HepG2 (cell line): Measurements from ENCODE around the gene PDLIM5. TPM values are rescaled to one million over a fixed set of nuclear protein-coding genes. Genes with fewer than 3 reads are reported as not detected.

Source experiments
- AGO2 ChIP-seq: fragments of 200-400 bp; formaldehyde crosslinking; optimal IDR thresholded peaks from 2 replicates; pipeline ENCODE3; 2017; ENCODE audit warnings: mild to moderate bottlenecking, low read depth, low read length, moderate library complexity
- ARNT2 ChIP-seq: sonication (generic); formaldehyde crosslinking; IDR thresholded peaks from 2 replicates; pipeline ENCODE4 v1.8.0; 2022; ENCODE audit warnings: mild to moderate bottlenecking, low read depth, missing genetic modification reagents, moderate library complexity
- EHMT2 ChIP-seq: fragments of 200-600 bp; sonication (generic); IDR thresholded peaks from 2 replicates; pipeline ENCODE4 v1.7.0; 2017; ENCODE audit warnings: antibody characterized with exemption, low read depth, low read length, borderline replicate concordance
- MATR3 ChIP-seq: sonication (generic); formaldehyde crosslinking; IDR thresholded peaks from 2 replicates; pipeline ENCODE4 v1.4.0; 2020; ENCODE audit warnings: missing genetic modification reagents
- MBNL3 ChIP-seq: fragments of 250-450 bp; sonication (Bioruptor Pico); conservative IDR thresholded peaks from 2 replicates; pipeline ENCODE4 v1.8.0; 2022; ENCODE audit warnings: mild to moderate bottlenecking, inconsistent platforms
- MYC ChIP-seq: sonication (generic); formaldehyde crosslinking; IDR thresholded peaks from 2 replicates; pipeline ENCODE4 v1.9.0; 2021; ENCODE audit warnings: missing genetic modification reagents, borderline replicate concordance
- SNAPC2 ChIP-seq: sonication (generic); formaldehyde crosslinking; IDR thresholded peaks from 2 replicates; pipeline ENCODE4 v1.8.1; 2022; ENCODE audit warnings: mild to moderate bottlenecking, missing genetic modification reagents
- SRSF9 ChIP-seq: fragments of 200-400 bp; formaldehyde crosslinking; IDR thresholded peaks from 2 replicates; pipeline ENCODE4 v1.6.1; 2018; ENCODE audit warnings: borderline replicate concordance, mild to moderate bottlenecking, low read depth, low read length; ENCODE audit not compliant: insufficient read depth, poor library complexity, severe bottlenecking
- ZBTB7B ChIP-seq: sonication (generic); formaldehyde crosslinking; IDR thresholded peaks from 2 replicates; pipeline ENCODE4 v1.4.0; 2020; ENCODE audit warnings: missing genetic modification reagents
- ZMYM2 ChIP-seq: sonication (generic); formaldehyde crosslinking; IDR thresholded peaks from 2 replicates; pipeline ENCODE4 v1.8.0; 2022; ENCODE audit warnings: mild to moderate bottlenecking, missing genetic modification reagents
- ZNF138 ChIP-seq: sonication (generic); formaldehyde crosslinking; IDR thresholded peaks from 2 replicates; pipeline ENCODE4 v1.5.0; 2020; ENCODE audit warnings: mild to moderate bottlenecking, low read depth, missing genetic modification reagents
- ZNF230 ChIP-seq: sonication (generic); formaldehyde crosslinking; IDR thresholded peaks from 2 replicates; pipeline ENCODE4 v1.4.0; 2020; ENCODE audit warnings: mild to moderate bottlenecking, missing genetic modification reagents
- ZNF382 ChIP-seq: sonication (generic); formaldehyde crosslinking; IDR thresholded peaks from 2 replicates; pipeline ENCODE4 v1.5.0; 2020; ENCODE audit warnings: missing genetic modification reagents, mild to moderate bottlenecking, borderline replicate concordance
- ZNF430 ChIP-seq: sonication (generic); formaldehyde crosslinking; IDR thresholded peaks from 2 replicates; pipeline ENCODE4 v1.9.0; 2021; ENCODE audit warnings: mild to moderate bottlenecking, missing genetic modification reagents
- ZNF543 ChIP-seq: sonication (generic); formaldehyde crosslinking; IDR thresholded peaks from 2 replicates; pipeline ENCODE4 v1.4.0; 2020; ENCODE audit warnings: mild to moderate bottlenecking, missing genetic modification reagents
- ZNF562 ChIP-seq: sonication (generic); formaldehyde crosslinking; IDR thresholded peaks from 2 replicates; pipeline ENCODE4 v1.8.0; 2022; ENCODE audit warnings: missing genetic modification reagents, borderline replicate concordance
- ZNF772 ChIP-seq: sonication (generic); formaldehyde crosslinking; IDR thresholded peaks from 2 replicates; pipeline ENCODE4 v1.5.0; 2020; ENCODE audit warnings: mild to moderate bottlenecking, missing genetic modification reagents
- ZSCAN21 ChIP-seq: sonication (generic); formaldehyde crosslinking; IDR thresholded peaks from 2 replicates; pipeline ENCODE4 v1.8.0; 2022; ENCODE audit warnings: mild to moderate bottlenecking, missing genetic modification reagents, moderate library complexity, borderline replicate concordance
- polyA plus RNA-seq, 8 experiments: library from polyadenylated mRNA; depleted of rRNA in 3 of 8; stranded (reverse) in 7 of 8; unstranded in 1 of 8; fragments of >200 nt; fragmentation: Illumina TruSeq in 4 of 8; extraction: Trizol in 4 of 8; gene quantifications; 2 replicates each; pipeline versions ENCODE4 v1.2.1 to v1.2.3, GENCODE V29; 2011 to 2016; ENCODE audit warnings: low read depth in 4 of 8, missing spikeins in 1 of 8, mixed read lengths in 1 of 8; ENCODE audit not compliant: insufficient read depth in 1 of 8
- total RNA-seq, 5 experiments: library from RNA; depleted of rRNA; stranded (reverse); fragments of >200 nt; fragmentation: Illumina TruSeq; extraction: Trizol; gene quantifications; 2 replicates each; pipeline ENCODE4 v1.2.3, GENCODE V29; 2016; ENCODE audit warnings: low read depth in 1 of 5
- TF ChIP-seq, protein P1 (sequence below): sonication (generic); formaldehyde crosslinking; IDR thresholded peaks from 2 replicates; pipeline ENCODE4 v1.4.0; 2020; ENCODE audit warnings: missing genetic modification reagents
- TF ChIP-seq, protein P2 (sequence below): sonication (generic); formaldehyde crosslinking; conservative IDR thresholded peaks from 2 replicates; pipeline ENCODE4 v1.4.0; 2020; ENCODE audit warnings: missing genetic modification reagents
- TF ChIP-seq, protein P3 (sequence below): sonication (generic); formaldehyde crosslinking; IDR thresholded peaks from 2 replicates; pipeline ENCODE4 v1.4.0; 2020; ENCODE audit warnings: missing genetic modification reagents; ENCODE audit errors: not compliant biosample characterization
- TF ChIP-seq, protein P4 (sequence below): fragments of 450-650 bp; IDR thresholded peaks from 2 replicates; pipeline ENCODE4 v1.6.1; 2016
- TF ChIP-seq, protein P5 (sequence below): sonication (generic); formaldehyde crosslinking; IDR thresholded peaks from 2 replicates; pipeline ENCODE4 v1.8.0; 2022; ENCODE audit warnings: missing genetic modification reagents, mild to moderate bottlenecking, moderate library complexity, borderline replicate concordance
- TF ChIP-seq, protein P6 (sequence below): IDR thresholded peaks from 2 replicates; pipeline ENCODE4 v1.6.1; 2012; ENCODE audit warnings: low read depth, low read length, improper control_type of control experiment

PDLIM5 gene
- total and polyA plus RNA-seq, 2 of the 13 experiments (the other 11 are each of a cell fraction or from before 2014, with no cell fraction given): 52.8 to 119 TPM

DNA sequence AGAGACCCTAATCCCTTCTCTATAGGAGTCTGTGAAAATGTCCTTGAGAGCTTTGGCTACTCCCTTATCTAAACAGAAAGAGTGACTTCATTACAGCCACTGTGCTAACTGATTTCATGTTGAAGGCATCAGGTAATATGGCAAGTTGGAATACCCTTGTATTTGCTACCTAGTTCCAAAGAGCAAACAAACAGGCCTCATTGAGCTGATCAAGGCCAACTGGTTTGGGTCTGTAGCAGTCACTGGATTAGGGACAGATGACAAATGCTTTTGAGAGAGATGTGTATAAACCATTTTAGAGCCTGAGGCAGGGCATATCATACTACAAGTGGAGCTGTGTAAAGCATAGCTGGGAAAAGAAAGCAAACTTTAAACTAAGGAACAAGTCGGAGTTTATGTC, 22.9 kb upstream of the PDLIM5 start (continued):
- no peak for TF ChIP-seq AGO2
- TF ChIP-seq, protein P1, sequence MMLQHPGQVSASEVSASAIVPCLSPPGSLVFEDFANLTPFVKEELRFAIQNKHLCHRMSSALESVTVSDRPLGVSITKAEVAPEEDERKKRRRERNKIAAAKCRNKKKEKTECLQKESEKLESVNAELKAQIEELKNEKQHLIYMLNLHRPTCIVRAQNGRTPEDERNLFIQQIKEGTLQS: peak; percentile 31; the same call in 1 of the 2 replicates
- TF ChIP-seq SNAPC2: no peak
- TF ChIP-seq ZNF772: no peak
- TF ChIP-seq ZNF543 (CRISPR knock-in tag): no peak
- no peak for TF ChIP-seq ZSCAN21 (CRISPR knock-in tag)
- TF ChIP-seq ARNT2 (CRISPR knock-in tag): no peak
- TF ChIP-seq, protein P2, sequence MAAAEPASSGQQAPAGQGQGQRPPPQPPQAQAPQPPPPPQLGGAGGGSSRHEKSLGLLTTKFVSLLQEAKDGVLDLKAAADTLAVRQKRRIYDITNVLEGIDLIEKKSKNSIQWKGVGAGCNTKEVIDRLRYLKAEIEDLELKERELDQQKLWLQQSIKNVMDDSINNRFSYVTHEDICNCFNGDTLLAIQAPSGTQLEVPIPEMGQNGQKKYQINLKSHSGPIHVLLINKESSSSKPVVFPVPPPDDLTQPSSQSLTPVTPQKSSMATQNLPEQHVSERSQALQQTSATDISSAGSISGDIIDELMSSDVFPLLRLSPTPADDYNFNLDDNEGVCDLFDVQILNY (CRISPR knock-in tag): no peak
- TF ChIP-seq ZBTB7B: peak; percentile 78; the same call in 1 of the 2 replicates
- no peak for TF ChIP-seq ZNF430 (CRISPR knock-in tag)
- no peak for TF ChIP-seq ZNF230 (CRISPR knock-in tag)
- TF ChIP-seq MATR3 (CRISPR knock-in tag): no peak
- TF ChIP-seq, protein P3, sequence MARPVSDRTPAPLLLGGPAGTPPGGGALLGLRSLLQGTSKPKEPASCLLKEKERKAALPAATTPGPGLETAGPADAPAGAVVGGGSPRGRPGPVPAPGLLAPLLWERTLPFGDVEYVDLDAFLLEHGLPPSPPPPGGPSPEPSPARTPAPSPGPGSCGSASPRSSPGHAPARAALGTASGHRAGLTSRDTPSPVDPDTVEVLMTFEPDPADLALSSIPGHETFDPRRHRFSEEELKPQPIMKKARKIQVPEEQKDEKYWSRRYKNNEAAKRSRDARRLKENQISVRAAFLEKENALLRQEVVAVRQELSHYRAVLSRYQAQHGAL (CRISPR knock-in tag): no peak
- no peak for TF ChIP-seq ZNF562
- TF ChIP-seq, protein P4, sequence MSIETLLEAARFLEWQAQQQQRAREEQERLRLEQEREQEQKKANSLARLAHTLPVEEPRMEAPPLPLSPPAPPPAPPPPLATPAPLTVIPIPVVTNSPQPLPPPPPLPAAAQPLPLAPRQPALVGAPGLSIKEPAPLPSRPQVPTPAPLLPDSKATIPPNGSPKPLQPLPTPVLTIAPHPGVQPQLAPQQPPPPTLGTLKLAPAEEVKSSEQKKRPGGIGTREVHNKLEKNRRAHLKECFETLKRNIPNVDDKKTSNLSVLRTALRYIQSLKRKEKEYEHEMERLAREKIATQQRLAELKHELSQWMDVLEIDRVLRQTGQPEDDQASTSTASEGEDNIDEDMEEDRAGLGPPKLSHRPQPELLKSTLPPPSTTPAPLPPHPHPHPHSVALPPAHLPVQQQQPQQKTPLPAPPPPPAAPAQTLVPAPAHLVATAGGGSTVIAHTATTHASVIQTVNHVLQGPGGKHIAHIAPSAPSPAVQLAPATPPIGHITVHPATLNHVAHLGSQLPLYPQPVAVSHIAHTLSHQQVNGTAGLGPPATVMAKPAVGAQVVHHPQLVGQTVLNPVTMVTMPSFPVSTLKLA: no peak
- no peak for TF ChIP-seq MBNL3 (CRISPR knock-in tag)
- no peak for TF ChIP-seq ZNF138 (CRISPR knock-in tag)
- no peak for TF ChIP-seq MYC (CRISPR knock-in tag)
- peak; percentile 84; the same call in 1 of the 2 replicates for TF ChIP-seq EHMT2
- no peak for TF ChIP-seq ZNF382 (CRISPR knock-in tag)
- TF ChIP-seq SRSF9: no peak
- TF ChIP-seq, protein P5, sequence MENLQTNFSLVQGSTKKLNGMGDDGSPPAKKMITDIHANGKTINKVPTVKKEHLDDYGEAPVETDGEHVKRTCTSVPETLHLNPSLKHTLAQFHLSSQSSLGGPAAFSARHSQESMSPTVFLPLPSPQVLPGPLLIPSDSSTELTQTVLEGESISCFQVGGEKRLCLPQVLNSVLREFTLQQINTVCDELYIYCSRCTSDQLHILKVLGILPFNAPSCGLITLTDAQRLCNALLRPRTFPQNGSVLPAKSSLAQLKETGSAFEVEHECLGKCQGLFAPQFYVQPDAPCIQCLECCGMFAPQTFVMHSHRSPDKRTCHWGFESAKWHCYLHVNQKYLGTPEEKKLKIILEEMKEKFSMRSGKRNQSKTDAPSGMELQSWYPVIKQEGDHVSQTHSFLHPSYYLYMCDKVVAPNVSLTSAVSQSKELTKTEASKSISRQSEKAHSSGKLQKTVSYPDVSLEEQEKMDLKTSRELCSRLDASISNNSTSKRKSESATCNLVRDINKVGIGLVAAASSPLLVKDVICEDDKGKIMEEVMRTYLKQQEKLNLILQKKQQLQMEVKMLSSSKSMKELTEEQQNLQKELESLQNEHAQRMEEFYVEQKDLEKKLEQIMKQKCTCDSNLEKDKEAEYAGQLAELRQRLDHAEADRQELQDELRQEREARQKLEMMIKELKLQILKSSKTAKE: no peak
- 0 out of 2 replicates have a peak, but pooled peaks have one; percentile 30 for TF ChIP-seq ZMYM2 (CRISPR knock-in tag)
- TF ChIP-seq, protein P6, sequence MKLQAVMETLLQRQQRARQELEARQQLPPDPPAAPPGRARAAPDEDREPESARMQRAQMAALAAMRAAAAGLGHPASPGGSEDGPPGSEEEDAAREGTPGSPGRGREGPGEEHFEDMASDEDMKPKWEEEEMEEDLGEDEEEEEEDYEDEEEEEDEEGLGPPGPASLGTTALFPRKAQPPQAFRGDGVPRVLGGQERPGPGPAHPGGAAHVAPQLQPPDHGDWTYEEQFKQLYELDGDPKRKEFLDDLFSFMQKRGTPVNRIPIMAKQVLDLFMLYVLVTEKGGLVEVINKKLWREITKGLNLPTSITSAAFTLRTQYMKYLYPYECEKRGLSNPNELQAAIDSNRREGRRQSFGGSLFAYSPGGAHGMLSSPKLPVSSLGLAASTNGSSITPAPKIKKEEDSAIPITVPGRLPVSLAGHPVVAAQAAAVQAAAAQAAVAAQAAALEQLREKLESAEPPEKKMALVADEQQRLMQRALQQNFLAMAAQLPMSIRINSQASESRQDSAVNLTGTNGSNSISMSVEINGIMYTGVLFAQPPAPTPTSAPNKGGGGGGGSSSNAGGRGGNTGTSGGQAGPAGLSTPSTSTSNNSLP: peak; percentile 96
